Stimulated activated naive CD8-positive, alpha-beta T cell treated with anti-CD3 and anti-CD28 coated beads, Interleukin-15, Interleukin-2, amounts not matched to agents 100 ng/mL and 50 ng/mL, for 24 hours (primary cell): Measurements from ENCODE around the gene PDXK.

Experiments
- H3K27ac Mint-ChIP-seq: one replicate; pipeline ENCODE4 v1.8.0; 2021; ENCODE audit warnings: mild to moderate bottlenecking, mixed read lengths
- H3K27me3 Mint-ChIP-seq: one replicate; pipeline ENCODE4 v1.8.0; 2021; ENCODE audit warnings: mixed read lengths
- H3K36me3 Mint-ChIP-seq: one replicate; pipeline ENCODE4 v1.8.0; 2021; ENCODE audit warnings: low read depth, mixed read lengths
- H3K4me1 Mint-ChIP-seq: one replicate; pipeline ENCODE4 v1.8.0; 2021; ENCODE audit warnings: low read depth, mixed read lengths
- H3K4me3 Mint-ChIP-seq: one replicate; pipeline ENCODE4 v1.8.0; 2021; ENCODE audit warnings: mild to moderate bottlenecking, mixed read lengths
- H3K9me3 Mint-ChIP-seq: one replicate; pipeline ENCODE4 v1.8.0; 2021; ENCODE audit warnings: mixed read lengths

Gene PDXK

GRCh38 chr21:43779660-43780059 lies 60.7 kb downstream of the PDXK start:
- Mint-ChIP-seq H3K27ac (no peak overlapping the region), H3K4me3 (no peak overlapping the region), H3K9me3 (no peaks in the 10 kb centered on the region), H3K4me1 (peaks cover 52% of the 10 kb centered on the region), H3K36me3 (peaks cover 5% of the 10 kb centered on the region), H3K27me3 (no peaks in the 10 kb centered on the region)

DNA sequence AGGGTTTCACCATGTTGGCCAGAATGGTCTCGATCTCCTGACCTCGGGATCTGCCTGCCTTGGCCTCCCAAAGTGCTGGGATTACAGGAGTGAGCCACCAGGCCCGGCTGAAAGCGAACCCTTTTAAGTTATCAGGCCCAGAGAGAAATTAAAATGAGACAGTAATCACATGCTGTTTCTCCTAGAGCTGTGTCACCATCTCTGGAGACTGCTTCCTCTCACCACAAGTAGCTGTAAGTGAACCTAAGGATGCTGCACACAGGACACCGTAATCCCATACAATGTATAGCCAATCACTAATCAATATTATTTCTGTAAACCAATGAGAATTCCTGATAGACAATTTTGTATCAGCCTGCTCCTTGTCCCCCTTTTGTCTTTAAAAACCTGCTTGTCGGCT lies 62.9 kb downstream of the PDXK start:
- Mint-ChIP-seq H3K4me1 (peaks cover 43% of the 10 kb centered on the region), H3K27ac (peak overlapping the region; percentile 86), H3K9me3 (no peaks in the 10 kb centered on the region), H3K27me3 (no peaks in the 10 kb centered on the region), H3K36me3 (no peaks in the 10 kb centered on the region), H3K4me3 (no peak overlapping the region)

- Mint-ChIP-seq H3K27me3 (no peaks in the 10 kb centered on the region), H3K27ac (peak overlapping the region; percentile 86), H3K4me3 (peak overlapping the region; percentile 4), H3K36me3 (no peaks in the 10 kb centered on the region), H3K4me1 (peaks cover 40% of the 10 kb centered on the region), H3K9me3 (no peaks in the 10 kb centered on the region)
Observed at GRCh38 chr21:43782431-43783097, 63.6 kb downstream of the PDXK start.

DNA sequence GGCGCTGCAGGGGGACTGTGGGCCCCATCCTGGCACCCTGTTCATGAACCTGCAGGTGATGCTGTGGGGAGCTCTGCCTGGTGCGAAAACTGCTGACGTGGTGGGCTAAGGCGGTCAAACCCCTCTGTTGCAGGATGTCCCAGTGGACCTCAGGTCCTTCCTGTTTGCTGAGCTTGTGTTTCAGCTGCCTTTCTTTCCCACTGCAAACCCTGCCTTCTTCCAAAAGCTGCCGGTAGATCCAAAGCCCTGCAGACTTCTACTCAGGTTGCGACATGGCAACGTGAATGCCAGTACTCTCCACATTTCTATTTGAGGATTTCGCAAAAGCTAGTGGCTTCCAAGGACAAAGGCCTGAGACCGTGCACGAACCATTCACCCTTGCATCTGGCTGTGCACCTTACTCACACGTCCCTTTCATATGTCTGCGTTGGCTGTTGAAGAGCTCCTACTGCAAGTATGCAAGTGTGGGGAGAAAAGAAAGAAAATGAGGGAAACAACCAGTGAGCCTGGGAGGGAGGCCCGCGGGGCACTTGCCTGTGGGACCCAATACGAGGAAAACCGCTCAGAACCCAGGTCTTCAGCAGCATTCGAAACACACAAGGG lies 64.3 kb downstream of the PDXK start:
- peak overlapping the region; percentile 86 for H3K27ac Mint-ChIP-seq
- H3K4me3 Mint-ChIP-seq, result no peak overlapping the region
- no peaks in the 10 kb centered on the region for H3K27me3 Mint-ChIP-seq

DNA sequence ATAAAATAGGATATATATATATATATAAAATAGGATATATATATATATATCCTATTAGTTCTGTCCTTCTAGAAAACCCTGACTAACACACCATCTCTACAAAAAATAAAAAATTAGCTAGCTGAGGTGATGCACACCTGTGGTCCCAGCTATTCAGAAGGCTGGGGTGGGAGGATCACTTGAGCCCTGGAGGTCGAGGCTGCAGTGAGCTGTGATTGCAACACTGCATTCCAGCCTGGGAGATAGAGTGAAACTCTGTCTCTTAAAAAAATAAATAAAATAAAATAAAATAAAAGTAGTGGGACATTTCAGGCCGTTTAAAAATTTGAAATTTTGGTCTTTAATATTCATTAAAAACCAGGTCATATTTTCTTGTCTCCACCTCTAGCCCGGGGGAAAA lies 66.2 kb downstream of the PDXK start:
- H3K27ac Mint-ChIP-seq, result no peak overlapping the region
- H3K36me3 Mint-ChIP-seq, result peaks cover 3% of the 10 kb centered on the region
- H3K4me3 Mint-ChIP-seq, result no peak overlapping the region
- no peaks in the 10 kb centered on the region for H3K9me3 Mint-ChIP-seq
- H3K27me3 Mint-ChIP-seq, result no peaks in the 10 kb centered on the region
- peaks cover 25% of the 10 kb centered on the region for H3K4me1 Mint-ChIP-seq

More for the DNA sequence above, 64.3 kb downstream of the PDXK start:
- Mint-ChIP-seq H3K9me3 (no peaks in the 10 kb centered on the region), H3K4me1 (peaks cover 37% of the 10 kb centered on the region), H3K36me3 (no peaks in the 10 kb centered on the region)

DNA sequence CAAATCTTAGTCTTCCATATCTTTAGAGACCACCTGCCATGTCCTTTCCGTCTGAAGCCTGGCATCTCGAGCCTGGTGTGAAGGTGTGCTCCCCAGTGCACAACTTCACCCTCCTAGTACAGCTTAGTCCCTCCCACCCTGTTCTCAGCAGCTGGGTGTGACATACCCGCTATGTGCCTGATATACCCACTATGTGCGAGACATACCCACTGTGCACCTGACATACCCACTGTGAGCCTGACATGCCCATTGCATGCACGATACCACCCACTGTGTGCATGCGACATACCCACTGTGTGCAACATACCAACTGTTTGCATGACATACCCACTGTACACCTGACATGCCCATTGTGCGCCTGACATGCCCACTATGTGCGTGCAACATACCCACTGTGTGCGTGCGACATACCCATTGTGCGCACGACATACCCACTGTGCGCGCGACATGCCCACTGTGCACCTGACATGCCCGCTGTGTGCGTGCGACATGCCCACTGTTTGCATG lies 67.4 kb downstream of the PDXK start:
- Mint-ChIP-seq H3K4me3 (no peak overlapping the region), H3K4me1 (peaks cover 36% of the 10 kb centered on the region), H3K27me3 (no peaks in the 10 kb centered on the region), H3K27ac (no peak overlapping the region), H3K36me3 (peaks cover 13% of the 10 kb centered on the region), H3K9me3 (no peaks in the 10 kb centered on the region)

DNA sequence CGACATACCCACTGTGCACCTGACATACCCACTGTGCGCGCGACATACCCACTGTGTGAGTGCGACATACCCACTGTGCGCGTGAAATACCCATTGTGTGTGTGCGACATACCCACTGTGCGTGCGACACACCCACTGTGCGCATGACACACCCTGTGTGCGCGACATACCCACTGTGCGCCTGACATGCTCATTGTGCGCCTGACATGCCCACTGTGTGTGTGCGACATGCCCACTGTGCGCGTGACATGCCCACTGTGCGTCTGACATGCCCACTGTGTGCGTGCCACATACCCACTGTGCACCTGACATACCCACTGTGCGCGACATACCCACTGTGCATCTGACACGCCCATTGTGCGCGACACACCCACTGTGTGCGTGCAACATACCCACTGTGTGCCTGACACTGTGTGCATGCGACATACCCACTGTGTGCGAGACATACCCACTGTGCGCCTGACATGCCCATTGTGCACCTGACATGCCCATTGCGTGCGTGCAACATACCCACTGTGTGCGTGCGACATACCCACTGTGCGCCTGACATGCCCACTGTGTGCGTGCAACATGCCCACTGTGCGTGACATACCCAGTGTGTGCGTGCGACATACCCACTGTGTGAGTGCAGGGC lies 68.0 kb downstream of the PDXK start:
- no peaks in the 10 kb centered on the region for H3K9me3 Mint-ChIP-seq
- H3K36me3 Mint-ChIP-seq, result peaks cover 16% of the 10 kb centered on the region
- H3K4me1 Mint-ChIP-seq, result peaks cover 37% of the 10 kb centered on the region
- H3K27ac Mint-ChIP-seq, result no peak overlapping the region
- no peak overlapping the region for H3K4me3 Mint-ChIP-seq
- H3K27me3 Mint-ChIP-seq, result no peaks in the 10 kb centered on the region

- Mint-ChIP-seq H3K9me3 (no peaks in the 10 kb centered on the region), H3K4me1 (peaks cover 29% of the 10 kb centered on the region), H3K27ac (peak within 1 kb of the TSS; percentile 98), H3K27me3 (no peaks in the 10 kb centered on the region), H3K4me3 (peak within 1 kb of the TSS; percentile 99), H3K36me3 (peaks cover 38% of the 10 kb centered on the region)
Observed at GRCh38 chr21:43789276-43790009, 70.5 kb downstream of the PDXK start, which contains the start of gene RRP1. Gene RRP1, plus strand, starts transcription at chr21:43789577. Its CDS starts 53 bp downstream, at chr21:43789630.

DNA sequence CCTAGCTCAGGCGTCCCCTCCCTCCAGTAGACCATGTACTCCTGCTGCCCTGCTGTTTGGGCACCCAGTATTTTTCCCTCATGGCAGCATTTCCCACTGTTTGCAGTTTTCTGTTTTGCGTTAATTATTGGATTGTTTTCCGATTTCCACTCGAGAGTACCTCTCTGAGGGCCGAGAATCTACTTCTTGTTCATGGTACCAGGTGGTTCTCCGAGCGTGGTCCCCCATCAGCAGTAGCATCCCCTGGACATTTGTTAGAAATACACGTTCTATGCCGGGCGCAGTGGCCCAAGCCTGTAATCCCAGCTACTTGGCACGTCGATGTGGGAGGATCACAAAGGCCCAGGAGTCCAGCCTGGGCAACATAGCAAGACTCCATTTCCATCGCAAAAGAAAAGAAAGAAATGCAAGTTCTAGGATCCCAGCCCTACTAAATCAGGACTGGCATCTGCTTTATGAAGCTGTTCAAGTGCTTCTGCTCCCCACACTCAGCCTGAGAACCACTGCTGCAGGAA lies 71.1 kb downstream of the PDXK start:
- H3K4me3 Mint-ChIP-seq, result peak overlapping the region; percentile 99
- no peaks in the 10 kb centered on the region for H3K9me3 Mint-ChIP-seq
- peak overlapping the region; percentile 98 for H3K27ac Mint-ChIP-seq
- peaks cover 43% of the 10 kb centered on the region for H3K36me3 Mint-ChIP-seq
- H3K27me3 Mint-ChIP-seq, result no peaks in the 10 kb centered on the region
- H3K4me1 Mint-ChIP-seq, result peaks cover 29% of the 10 kb centered on the region

- Mint-ChIP-seq H3K36me3 (peaks cover 67% of the 10 kb centered on the region), H3K27ac (peak overlapping the region; percentile 71), H3K4me3 (peak overlapping the region; percentile 69), H3K27me3 (no peaks in the 10 kb centered on the region), H3K9me3 (no peaks in the 10 kb centered on the region), H3K4me1 (peaks cover 29% of the 10 kb centered on the region)
Observed at GRCh38 chr21:43792406-43792805, 73.5 kb downstream of the PDXK start.

DNA sequence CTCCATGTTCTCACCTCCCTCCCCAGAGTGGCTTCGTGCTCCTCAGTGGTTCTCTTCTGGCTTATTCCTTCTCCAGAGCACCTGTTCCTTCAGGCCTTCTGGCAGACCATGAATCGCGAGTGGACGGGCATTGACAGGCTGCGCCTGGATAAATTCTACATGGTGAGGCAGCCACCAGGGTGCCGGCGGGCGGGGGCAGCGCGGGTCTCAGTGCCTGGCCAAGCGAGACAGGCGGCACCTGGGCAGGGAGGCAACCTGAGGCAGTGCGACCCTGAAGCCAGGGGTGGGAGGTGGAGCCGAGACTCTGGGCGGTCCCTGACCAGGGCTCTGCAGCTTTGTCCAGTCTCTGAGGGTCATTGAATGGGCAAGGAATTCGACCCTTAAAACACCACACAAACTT lies 74.3 kb downstream of the PDXK start:
- H3K36me3 Mint-ChIP-seq, result peaks cover 74% of the 10 kb centered on the region
- H3K27me3 Mint-ChIP-seq, result no peaks in the 10 kb centered on the region
- H3K27ac Mint-ChIP-seq, result no peak overlapping the region
- H3K4me1 Mint-ChIP-seq, result peaks cover 29% of the 10 kb centered on the region
- H3K4me3 Mint-ChIP-seq, result no peak overlapping the region
- no peaks in the 10 kb centered on the region for H3K9me3 Mint-ChIP-seq

GRCh38 chr21:43794311-43794710 lies 75.4 kb downstream of the PDXK start:
- Mint-ChIP-seq H3K4me1 (peaks cover 29% of the 10 kb centered on the region), H3K4me3 (no peak overlapping the region), H3K27me3 (no peaks in the 10 kb centered on the region), H3K9me3 (no peaks in the 10 kb centered on the region), H3K36me3 (peaks cover 83% of the 10 kb centered on the region), H3K27ac (no peak overlapping the region)

GRCh38 chr21:43794857-43795256 lies 75.9 kb downstream of the PDXK start:
- H3K4me1 Mint-ChIP-seq, result peaks cover 28% of the 10 kb centered on the region
- no peak overlapping the region for H3K4me3 Mint-ChIP-seq
- H3K27me3 Mint-ChIP-seq, result no peaks in the 10 kb centered on the region
- no peaks in the 10 kb centered on the region for H3K9me3 Mint-ChIP-seq
- no peak overlapping the region for H3K27ac Mint-ChIP-seq
- peaks cover 82% of the 10 kb centered on the region for H3K36me3 Mint-ChIP-seq

DNA sequence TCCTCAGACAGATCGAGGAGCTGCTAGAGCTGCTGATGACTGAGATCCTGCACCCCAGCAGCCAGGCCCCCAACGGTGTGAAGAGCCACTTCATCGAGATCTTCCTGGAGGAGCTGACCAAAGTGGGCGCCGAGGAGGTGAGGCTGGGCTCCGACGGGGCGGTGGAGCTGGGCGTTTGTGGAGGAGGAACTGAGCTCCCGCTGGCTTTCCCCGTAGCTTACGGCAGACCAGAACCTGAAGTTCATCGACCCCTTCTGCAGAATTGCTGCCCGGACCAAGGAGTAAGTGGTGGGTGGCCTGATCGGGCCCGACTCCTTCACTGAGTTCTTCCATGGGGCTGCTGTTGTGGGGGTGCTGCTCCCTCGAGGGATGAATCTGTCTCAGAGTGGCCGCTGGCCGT lies 78.5 kb downstream of the PDXK start:
- Mint-ChIP-seq H3K27me3 (no peaks in the 10 kb centered on the region), H3K4me1 (peaks cover 6% of the 10 kb centered on the region), H3K4me3 (no peak overlapping the region), H3K9me3 (no peaks in the 10 kb centered on the region), H3K36me3 (peaks cover 86% of the 10 kb centered on the region), H3K27ac (no peak overlapping the region)
